WTC11 (cell line): ENCODE data around the gene SRSF4.

Source experiments
- ATF1 ChIP-seq: sonication (generic); formaldehyde crosslinking; IDR thresholded peaks from 2 replicates; pipeline ENCODE4 v1.8.1; 2023; ENCODE audit warnings: mild to moderate bottlenecking, moderate library complexity, missing genetic modification reagents
- FOXK1 ChIP-seq: sonication (generic); formaldehyde crosslinking; IDR thresholded peaks from 2 replicates; pipeline ENCODE4 v1.8.0; 2022; ENCODE audit warnings: mild to moderate bottlenecking, moderate library complexity, missing genetic modification reagents
- FOXP1 ChIP-seq: sonication (generic); formaldehyde crosslinking; IDR thresholded peaks from 2 replicates; pipeline ENCODE4 v1.8.0; 2022; ENCODE audit warnings: missing genetic modification reagents, mild to moderate bottlenecking, moderate library complexity, borderline replicate concordance
- KAT7 ChIP-seq: sonication (generic); formaldehyde crosslinking; IDR thresholded peaks from 2 replicates; pipeline ENCODE4 v1.8.1; 2023; ENCODE audit warnings: missing genetic modification reagents, mild to moderate bottlenecking, borderline replicate concordance
- TCF7 ChIP-seq: sonication (generic); formaldehyde crosslinking; IDR thresholded peaks from 2 replicates; pipeline ENCODE4 v1.8.0; 2022; ENCODE audit warnings: mild to moderate bottlenecking, low read depth, missing genetic modification reagents, moderate library complexity
- TF ChIP-seq, protein P1 (sequence below): sonication (generic); formaldehyde crosslinking; IDR thresholded peaks from 2 replicates; pipeline ENCODE4 v1.8.0; 2022; ENCODE audit warnings: mild to moderate bottlenecking, missing genetic modification reagents
- TF ChIP-seq, protein P2 (sequence below): fragments of 200-600 bp; IDR thresholded peaks from 2 replicates; pipeline ENCODE4 v1.8.0; 2022; ENCODE audit warnings: antibody characterized with exemption
- TF ChIP-seq, protein P3 (sequence below): sonication (generic); formaldehyde crosslinking; IDR thresholded peaks from 2 replicates; pipeline ENCODE4 v1.8.1; 2022; ENCODE audit warnings: low read depth, missing genetic modification reagents, borderline replicate concordance
- TF ChIP-seq, protein P4 (sequence below): sonication (generic); formaldehyde crosslinking; IDR thresholded peaks from 2 replicates; pipeline ENCODE4 v1.8.0; 2022; ENCODE audit warnings: mild to moderate bottlenecking, missing genetic modification reagents

DNA sequence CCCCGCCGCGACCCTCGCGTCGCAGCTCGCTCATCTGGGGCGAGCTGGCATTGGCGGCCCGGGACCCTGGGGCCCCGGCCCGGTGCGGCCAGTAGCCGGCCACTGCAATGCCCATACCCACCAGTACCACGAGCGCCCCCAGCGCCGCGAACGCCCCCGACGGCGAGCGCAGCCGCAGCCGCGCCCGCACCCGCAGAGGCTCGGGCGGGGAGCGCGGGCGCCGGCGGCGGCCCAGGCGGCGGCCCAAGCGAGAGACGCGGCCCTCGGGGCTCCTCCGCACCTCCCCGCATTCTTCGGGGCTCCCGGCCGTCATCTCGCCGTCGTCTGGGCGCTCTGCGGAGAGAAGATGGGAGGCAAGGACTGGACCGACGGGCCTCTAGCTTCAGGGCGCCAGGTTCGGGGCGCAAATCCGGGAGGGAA lies 60.2 kb downstream of the SRSF4 start:
- TF ChIP-seq, protein P1, sequence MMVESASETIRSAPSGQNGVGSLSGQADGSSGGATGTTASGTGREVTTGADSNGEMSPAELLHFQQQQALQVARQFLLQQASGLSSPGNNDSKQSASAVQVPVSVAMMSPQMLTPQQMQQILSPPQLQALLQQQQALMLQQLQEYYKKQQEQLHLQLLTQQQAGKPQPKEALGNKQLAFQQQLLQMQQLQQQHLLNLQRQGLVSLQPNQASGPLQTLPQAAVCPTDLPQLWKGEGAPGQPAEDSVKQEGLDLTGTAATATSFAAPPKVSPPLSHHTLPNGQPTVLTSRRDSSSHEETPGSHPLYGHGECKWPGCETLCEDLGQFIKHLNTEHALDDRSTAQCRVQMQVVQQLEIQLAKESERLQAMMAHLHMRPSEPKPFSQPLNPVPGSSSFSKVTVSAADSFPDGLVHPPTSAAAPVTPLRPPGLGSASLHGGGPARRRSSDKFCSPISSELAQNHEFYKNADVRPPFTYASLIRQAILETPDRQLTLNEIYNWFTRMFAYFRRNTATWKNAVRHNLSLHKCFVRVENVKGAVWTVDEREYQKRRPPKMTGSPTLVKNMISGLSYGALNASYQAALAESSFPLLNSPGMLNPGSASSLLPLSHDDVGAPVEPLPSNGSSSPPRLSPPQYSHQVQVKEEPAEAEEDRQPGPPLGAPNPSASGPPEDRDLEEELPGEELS (CRISPR knock-in tag): no peak
- no peak for TF ChIP-seq FOXK1 (CRISPR knock-in tag)
- TF ChIP-seq, protein P2, sequence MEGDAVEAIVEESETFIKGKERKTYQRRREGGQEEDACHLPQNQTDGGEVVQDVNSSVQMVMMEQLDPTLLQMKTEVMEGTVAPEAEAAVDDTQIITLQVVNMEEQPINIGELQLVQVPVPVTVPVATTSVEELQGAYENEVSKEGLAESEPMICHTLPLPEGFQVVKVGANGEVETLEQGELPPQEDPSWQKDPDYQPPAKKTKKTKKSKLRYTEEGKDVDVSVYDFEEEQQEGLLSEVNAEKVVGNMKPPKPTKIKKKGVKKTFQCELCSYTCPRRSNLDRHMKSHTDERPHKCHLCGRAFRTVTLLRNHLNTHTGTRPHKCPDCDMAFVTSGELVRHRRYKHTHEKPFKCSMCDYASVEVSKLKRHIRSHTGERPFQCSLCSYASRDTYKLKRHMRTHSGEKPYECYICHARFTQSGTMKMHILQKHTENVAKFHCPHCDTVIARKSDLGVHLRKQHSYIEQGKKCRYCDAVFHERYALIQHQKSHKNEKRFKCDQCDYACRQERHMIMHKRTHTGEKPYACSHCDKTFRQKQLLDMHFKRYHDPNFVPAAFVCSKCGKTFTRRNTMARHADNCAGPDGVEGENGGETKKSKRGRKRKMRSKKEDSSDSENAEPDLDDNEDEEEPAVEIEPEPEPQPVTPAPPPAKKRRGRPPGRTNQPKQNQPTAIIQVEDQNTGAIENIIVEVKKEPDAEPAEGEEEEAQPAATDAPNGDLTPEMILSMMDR: peak; percentile 32; the same call in 1 of the 2 replicates
- no peak for TF ChIP-seq KAT7 (CRISPR knock-in tag)
- TF ChIP-seq FOXP1 (CRISPR knock-in tag): no peak
- TF ChIP-seq, protein P3, sequence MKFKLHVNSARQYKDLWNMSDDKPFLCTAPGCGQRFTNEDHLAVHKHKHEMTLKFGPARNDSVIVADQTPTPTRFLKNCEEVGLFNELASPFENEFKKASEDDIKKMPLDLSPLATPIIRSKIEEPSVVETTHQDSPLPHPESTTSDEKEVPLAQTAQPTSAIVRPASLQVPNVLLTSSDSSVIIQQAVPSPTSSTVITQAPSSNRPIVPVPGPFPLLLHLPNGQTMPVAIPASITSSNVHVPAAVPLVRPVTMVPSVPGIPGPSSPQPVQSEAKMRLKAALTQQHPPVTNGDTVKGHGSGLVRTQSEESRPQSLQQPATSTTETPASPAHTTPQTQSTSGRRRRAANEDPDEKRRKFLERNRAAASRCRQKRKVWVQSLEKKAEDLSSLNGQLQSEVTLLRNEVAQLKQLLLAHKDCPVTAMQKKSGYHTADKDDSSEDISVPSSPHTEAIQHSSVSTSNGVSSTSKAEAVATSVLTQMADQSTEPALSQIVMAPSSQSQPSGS (CRISPR knock-in tag): no peak
- TF ChIP-seq, protein P4, sequence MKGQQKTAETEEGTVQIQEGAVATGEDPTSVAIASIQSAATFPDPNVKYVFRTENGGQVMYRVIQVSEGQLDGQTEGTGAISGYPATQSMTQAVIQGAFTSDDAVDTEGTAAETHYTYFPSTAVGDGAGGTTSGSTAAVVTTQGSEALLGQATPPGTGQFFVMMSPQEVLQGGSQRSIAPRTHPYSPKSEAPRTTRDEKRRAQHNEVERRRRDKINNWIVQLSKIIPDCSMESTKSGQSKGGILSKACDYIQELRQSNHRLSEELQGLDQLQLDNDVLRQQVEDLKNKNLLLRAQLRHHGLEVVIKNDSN (CRISPR knock-in tag): no peak
- no peak for TF ChIP-seq ATF1
- TF ChIP-seq TCF7: no peak
